ENCODE results near the gene ABHD2.

DNA sequence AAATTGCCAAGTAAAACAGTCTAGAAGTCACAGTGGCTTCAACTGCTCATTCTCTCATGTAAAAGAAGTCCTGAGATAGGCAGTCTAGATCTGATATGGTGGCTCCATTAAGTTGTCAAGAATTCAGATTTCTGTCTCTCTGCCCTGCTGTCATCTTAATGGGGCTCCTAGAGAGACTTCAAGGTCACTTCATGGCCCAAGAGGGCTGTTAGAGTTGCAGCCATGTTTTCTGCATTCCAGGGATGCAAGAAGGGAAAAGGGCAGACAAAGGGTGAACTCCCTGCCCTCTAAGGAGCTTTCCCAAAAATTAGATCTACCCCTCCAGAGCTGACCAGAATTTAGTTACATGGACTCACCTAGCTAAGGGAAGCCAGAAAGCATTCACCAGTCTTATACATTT is 23.1 kb downstream of the ABHD2 start:
- TF ChIP-seq, protein P1, sequence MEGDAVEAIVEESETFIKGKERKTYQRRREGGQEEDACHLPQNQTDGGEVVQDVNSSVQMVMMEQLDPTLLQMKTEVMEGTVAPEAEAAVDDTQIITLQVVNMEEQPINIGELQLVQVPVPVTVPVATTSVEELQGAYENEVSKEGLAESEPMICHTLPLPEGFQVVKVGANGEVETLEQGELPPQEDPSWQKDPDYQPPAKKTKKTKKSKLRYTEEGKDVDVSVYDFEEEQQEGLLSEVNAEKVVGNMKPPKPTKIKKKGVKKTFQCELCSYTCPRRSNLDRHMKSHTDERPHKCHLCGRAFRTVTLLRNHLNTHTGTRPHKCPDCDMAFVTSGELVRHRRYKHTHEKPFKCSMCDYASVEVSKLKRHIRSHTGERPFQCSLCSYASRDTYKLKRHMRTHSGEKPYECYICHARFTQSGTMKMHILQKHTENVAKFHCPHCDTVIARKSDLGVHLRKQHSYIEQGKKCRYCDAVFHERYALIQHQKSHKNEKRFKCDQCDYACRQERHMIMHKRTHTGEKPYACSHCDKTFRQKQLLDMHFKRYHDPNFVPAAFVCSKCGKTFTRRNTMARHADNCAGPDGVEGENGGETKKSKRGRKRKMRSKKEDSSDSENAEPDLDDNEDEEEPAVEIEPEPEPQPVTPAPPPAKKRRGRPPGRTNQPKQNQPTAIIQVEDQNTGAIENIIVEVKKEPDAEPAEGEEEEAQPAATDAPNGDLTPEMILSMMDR (conservative IDR thresholded peaks at IDR 0.05; ENCODE audit: low read length), result no peak
- TF ChIP-seq EZH2phosphoT487 (IDR thresholded peaks at IDR 0.05; ENCODE audit: borderline replicate concordance, low read depth, low read length), result no peak

All from OCI-LY7 (cell line).